HG03558 (cell line): ENCODE measurements around the gene CUBN.

Source experiments
- ATAC-seq: cut with Tn5 transposase; IDR thresholded peaks from one replicate; pipeline ENCODE4 v1.9.1; 2021; ENCODE audit warnings: moderate number of reproducible peaks; ENCODE audit not compliant: unreplicated experiment; ENCODE audit errors: extremely low read depth

The CUBN gene

DNA sequence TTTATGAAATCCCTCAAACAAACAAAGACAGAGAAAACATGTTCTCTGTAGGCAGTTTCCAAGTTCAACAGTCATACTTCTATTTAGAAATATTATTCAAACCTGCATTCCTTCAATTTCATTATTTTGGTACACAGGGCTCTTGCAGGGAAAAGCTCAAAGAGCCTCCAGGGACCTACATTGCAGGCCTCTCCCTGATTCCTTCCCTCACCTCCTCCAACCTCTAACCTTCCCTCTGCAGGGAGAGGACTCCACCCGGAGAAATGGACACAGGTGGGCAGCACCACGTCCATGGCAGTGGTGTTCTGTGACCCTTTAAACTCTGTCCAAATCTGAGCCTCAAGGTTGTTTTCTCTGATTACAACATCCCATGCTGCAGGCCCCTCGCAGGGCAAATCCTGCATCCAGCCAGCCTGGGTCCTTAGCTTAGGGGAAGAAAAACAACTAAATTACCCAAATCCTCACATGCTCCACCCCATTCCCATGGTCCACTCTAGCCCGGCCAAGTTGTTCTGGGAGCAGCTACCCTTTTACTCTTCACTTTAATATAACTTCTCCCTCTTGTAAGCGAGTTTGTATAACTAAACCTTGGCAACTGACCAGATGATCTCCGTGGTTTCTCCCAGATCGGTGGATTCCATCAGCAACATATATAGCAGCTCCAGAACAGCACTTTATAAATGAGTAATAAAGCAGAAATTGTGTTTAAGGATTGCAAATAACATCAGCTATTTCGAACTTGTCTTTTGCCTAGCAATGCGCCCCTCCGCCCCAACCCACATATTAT is 129.8 kb downstream of the CUBN start:
- ATAC-seq = no peak

DNA sequence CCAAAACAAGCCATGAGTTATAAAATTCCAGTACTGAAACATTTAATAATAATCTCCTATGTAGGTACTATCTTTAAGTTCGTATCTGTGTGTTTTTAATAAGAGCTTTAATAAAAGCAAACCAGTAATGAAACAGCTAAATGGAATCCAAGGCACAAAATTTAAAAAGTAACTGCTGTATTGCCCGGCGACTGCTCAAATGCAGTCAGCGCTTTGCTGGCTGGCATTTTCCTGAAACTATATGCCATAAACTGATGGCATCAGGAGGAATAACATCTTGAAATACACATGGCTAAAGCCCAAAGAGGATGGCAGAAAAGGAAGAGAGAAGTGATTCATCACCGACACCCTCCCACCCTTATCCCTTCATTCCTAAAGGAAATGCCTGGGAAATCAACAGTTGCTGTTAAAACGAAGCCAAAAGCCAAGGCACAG is 133.1 kb downstream of the CUBN start:
- no peak for ATAC-seq

DNA sequence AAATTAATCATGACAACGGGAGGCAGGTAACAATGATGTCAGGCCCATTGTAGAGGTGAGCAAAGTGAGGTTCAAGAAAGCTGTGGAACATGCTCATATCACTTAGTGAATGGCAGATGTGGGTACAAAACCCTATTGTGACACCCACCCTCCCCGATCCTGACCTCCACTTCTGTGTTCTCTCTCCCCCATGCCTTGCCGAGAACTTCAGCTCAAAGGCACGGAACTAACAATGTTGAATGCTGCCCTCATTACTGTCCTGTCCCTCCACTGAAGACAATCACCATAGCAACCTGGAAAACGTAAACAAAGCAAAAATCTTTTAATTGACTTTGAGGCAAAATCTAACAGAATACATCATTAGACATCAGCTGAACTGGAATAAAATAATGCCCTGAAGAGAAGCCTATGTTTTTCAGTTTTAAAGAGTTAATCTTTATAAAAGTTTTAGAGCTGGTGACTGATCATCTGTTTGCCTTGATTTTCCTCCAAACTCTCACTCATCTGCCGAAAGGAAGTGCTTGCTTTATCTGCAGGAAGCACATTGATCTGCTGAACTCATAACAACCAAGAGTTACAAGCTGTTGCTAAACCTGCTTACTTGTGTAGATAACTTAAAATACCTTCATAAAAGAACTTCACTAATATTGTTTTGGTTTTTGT is 133.6 kb downstream of the CUBN start:
- no peak for ATAC-seq

DNA sequence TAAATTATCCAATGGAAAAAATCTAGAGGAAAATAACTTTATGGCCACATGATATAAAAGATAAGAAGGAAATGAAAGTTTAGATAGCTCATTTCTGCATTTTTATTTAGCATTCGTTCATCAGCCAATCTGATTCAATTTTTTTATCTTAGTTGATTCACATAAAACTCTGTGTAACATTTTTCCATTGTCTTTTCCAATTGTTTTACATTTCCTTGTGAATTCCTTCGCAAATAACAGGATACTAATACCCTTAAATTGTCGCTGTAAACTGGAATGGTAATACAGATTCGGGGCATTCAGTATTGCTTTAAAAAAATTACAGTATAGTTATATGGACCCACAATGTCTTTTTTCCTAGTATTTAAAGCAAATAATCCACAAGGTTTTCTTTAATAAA is 136.4 kb downstream of the CUBN start:
- no peak for ATAC-seq

DNA sequence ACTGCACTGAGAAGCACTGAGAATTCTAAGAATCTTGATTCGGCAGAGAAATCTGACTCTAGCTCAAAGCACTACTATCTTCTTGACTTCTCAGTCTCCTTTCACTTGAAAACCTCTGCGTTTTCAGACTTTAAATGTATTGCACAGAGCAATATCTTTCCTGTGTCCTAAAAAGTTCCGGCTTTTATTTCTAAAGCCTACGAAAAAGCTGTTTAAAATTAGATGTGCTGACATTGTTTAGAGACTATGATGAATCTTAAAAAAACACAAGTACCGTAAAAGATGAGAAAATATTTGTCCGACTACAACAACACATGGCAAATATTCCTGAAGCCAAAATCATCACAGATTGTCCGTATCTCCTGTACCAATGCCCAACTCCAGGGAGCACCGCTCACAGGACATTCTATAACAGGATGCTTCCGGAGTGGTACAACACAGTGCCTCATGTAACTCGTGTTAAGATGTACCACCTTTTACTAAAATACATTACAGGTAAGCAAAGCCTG is 136.9 kb downstream of the CUBN start:
- no peak for ATAC-seq

DNA sequence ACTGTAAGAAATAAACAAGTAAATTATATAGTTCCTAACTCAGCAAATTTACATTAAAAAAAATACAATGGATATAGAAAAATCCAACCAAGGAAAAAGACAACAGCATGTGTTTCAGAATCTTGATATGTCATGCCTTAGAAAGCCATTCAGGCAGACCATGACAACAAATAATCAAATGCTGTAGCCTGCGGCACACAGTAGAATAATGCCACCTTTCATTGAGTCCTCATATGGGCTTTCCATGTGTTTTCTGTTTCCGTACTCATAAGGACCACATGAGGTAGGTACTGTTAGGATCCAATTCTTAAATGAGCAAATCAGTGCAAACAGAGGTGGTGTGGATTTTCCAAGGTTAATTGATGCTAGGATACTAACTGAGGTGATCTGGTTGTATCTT is 138.6 kb downstream of the CUBN start:
- ATAC-seq = no peak

DNA sequence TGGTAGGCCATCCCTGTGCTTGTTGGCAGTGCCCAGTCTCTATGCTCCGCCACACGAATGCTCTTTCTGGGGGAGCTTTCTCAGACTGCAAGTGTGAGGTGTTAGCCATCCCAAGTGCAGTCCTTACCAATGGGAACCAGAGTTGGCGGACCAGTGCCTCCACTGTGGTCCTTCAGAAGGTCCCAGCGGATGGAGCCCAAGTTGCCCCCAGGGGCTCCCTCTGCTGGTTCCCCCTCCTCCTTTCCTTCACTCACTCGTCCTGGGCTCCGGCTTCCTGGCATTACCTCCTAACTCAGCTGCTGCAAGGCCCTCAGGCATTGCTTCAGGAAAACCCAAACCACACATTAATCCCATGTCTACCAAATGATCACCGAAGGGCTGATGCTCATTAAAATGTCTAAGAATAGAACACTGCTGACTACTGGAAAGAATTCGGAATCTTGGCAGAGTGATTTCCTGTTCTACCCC is 139.8 kb downstream of the CUBN start:
- no peak for ATAC-seq

DNA sequence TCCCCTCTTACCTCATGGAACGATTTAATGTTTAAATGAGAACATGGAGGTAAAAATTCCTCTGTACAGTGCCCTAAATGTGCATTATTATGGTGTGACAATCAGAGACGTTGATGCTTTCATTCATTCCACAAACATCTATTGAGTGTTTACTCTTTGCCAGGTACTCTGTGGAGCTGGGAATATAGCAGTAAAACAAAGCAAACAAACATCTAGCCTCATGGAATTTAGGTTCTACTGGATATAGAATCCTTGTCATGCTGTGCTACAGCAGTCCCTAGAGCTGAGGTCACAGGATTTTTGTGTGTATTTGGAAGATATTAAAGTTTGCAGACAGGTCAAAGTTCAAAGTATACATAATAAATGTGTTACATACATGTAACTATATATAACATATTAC is 140.7 kb downstream of the CUBN start:
- ATAC-seq = no peak

DNA sequence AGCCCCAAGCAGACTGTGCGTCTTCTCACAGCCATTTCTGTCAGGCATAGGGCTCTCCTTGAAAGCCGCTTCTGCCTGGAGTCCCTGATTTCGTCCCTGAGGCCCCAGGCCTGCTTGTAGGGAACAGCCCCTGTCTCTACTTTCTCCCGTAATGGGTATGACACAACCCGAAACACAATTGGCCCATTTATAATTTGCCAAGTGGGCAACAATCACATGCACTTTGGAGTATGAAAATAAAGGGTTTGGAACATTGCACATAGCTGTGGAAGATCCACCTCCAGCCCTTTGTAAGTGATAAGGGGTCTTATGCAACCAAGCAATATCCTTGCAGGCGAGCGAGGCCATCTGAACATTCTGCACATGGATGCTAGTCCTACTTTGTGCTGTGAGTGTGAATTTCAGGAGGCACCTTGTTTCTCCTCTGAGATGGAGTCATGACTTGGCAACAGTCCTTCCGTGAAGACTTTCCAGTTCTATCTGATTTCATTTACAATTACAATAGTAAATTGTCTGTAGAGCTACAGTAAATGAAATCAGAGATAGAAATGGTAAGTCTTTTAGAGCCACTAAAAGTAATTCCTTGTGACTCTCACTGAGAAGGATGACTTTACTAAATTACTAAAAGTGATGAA is 141.5 kb downstream of the CUBN start:
- no peak for ATAC-seq

DNA sequence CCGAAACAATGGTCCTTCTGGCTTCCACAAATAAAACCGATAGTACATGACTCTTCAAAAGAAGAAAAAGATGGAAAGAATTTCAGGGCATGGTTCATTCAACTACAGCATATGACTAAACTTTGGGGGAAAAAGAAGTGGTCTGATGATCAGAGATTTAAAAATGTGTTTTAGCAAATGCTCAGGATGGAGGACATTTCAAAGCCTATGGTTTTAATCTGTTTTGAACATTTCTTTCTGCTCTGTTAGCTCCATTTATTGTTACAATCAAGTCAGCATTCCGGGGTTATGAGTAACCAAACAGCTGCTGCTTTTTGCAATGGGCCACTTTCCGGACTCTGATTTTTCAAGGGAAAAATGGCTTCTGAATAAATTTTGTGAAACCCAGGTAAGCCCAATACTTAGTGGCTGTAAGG is 142.4 kb downstream of the CUBN start:
- no peak for ATAC-seq

DNA sequence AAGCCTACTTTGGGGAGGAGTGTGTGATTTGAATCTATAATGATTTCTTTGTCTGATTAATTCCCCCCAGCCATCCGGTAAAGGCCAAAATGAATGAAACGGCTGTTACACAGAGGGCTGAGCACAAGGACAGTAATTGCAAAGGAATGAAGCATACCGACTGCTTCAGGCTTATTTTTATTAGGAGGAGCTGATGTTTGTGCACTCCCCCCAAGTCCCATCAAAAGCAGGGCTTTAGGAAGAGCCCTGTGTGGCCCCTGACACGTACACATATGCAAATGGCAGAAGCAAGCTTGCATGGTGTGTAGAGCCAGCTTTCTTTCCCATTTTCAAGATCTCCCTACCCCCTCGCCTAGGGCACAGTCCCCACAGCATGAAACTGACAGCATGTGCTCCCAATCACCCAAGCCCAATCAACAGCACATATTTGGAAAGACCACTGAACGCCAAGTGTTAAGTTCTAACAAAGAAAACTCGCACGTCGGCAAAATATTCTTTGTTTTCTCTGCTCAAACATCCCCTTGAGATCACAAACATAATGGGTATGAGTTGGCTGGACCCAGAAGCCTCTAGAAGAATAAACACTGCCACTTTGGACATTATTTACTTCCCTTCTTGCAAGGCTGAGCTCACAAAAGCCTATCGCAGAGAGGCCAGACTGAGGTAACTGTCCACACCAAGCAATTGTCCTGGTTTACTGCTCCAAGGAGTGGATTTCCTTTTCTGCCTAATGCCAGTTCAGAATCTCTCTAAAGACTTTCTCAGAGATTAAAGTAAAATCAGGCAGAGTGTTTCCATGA is 143.0 kb downstream of the CUBN start:
- ATAC-seq = no peak

DNA sequence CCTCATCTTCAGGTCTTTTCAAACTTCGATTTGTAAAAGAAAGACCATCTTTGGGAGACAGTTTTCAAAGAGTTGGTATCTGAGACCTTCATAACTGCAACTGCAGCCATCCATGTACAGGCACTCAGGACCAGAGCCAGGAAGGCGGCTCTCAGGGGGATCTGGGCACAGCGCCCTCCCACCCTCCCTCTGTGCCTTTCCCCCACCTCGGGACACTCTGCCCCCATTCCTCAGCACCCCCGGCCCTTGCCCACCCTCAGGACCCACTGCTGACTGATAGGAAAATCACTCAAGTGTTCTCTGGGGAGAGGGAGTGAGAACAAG is 143.6 kb downstream of the CUBN start:
- no peak for ATAC-seq

DNA sequence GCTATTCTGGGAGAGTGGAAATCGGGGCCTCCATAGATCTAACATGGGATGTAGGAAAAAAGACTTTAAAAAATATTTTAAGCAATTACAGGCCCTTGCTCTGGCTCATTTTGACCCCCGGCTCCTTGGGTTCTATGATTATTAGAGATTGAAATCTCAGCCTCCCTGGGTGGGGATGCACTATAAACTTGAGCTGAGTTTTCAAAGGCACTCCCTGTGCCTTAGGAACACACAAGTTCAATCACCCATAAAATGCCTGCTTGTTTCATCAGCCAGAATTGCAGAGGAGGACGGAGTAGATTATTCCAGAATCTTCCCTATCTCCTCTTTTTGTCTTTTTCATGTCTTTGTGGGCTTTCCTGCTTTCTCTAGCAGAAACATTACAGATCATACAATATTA is 145.4 kb downstream of the CUBN start:
- ATAC-seq = no peak

DNA sequence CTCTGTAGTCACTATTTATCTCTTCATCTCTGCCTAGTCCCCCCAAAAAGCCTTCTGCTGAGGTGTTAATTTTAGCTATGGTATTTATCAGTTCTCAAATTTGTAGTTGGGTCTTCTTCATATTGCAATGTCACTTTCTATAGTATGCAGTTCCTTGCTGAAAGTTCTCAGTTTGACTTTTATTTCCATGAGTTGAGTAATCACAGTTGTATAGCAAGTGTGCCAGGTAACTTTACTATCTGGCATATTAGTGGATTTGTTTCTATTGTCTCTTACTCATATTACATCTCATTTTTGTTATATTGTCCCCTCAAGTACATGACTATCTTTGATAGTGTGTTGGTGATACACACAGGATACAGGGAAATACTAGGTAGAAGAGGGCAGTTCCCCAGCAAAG is 152.8 kb downstream of the CUBN start:
- ATAC-seq = no peak

DNA sequence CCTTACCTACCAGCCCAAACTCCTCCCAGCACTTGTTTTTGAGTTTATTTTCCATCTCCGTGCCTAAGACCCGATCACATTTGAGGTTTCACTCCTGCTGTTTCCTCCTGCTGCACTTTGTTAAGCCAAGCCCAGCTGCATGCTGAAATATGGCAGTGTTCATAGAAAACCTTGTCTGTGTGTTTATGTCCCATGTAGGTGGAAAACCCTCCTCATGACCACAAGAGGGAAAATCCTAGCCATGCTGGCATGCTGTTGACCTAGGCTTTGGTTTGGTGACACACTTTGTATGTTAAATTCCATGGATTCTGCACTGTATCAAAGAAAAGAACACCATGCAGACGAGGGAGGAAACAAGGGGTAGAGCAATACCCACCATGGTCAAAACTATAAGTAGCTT is 154.4 kb downstream of the CUBN start:
- ATAC-seq = no peak

DNA sequence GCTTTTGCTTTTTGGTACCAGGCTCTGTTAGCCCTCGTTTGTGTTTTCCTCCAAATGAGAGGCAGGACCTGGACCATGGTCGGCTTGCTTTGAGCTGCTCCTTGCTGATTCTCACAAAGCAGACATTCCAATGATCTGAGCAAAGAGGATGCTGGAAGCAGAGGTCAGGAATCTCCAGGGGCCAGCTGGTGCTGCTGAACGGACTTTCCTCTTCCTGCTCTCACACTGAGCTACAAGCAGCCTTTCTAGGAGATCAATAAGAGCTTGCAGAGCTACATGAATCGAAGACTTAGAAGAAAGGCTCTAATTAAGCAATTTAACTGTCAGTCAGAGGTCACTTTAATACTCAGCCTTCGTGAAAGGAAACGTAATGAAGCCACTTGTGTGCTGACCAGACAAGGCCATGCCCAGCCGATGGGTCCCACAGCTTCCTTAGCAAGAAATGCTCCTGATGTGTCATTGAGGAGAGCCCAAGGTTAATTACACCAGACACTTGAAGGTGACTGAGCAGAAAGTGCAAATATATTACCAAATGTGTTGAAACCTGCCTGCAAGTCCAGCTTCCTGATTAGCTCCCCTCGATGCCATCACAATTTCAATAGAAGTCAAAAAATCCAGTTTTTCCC is 161.1 kb downstream of the CUBN start:
- no peak for ATAC-seq

DNA sequence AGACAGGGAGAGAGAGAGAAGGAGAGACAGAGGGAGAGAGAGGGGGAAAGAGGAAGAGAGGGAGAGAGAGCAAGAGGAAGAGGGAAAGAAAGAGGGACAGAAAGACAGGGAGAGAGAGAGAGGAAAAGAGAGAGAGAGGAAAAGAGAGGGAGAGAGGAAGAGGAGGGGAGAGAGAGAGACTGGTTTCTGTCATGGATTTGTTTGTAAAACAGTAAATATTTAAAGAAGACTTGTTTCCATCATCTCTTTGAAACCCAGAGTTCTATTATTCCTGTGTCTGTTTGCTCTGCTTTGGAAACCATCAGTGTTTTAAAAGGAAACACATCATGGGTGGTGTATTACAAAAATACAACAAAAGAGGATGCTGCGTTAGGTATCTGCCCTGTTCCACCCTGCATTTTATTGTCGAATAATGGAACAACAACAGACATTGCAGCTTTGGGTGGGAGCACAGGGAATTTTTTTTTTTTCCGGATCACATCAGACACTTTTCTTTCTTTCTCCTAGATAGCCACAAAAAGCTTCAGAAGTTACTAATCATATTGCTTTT is 161.7 kb downstream of the CUBN start:
- no peak for ATAC-seq

DNA sequence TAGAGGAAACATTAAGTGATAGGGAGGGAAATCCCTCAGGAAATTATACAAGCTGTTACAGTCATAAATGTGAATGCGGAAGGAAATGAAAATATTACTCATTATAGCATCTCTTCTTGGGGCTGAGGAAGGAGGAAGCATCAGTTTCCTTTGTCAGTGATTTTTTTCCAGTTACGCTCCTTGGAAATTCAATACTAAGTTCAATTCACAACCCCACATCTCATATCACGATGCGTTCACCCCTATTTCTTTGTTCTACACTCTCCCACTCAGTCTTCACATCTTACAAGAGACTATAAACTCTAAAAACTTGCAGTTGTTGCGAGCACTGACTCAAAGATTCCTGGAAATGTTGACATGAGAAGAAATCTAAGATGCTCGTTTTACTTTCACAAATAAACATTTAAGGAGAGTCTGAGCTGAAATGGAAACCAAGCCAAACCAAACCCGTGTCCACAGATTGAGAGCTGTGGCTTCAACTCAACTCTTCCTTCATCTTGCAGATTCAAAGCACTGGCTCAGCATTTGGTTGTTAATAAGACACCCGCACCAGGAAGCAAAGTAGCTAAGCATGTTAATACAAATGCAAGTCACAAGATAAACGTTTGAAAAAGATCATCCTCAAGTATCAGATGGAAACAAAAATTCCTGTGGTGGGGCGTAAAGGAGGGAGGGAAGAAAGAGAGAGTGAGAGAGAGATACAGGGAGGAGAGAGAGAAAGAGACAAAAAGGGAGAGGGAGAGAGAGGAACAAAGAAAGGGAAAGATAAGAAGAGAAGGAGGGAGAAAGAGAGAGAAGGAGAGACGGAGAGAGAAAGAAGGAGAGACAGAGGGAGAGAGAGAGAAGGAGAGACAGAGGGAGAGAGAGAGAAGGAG is 162.4 kb downstream of the CUBN start:
- ATAC-seq = no peak
